Measurements from ENCODE around the gene AEN.

- TF ChIP-seq CTCF (conservative IDR thresholded peaks at IDR 0.05) = no peak
- no peak for TF ChIP-seq ZFX (IDR thresholded peaks at IDR 0.05)
Observed at GRCh38 chr15:88651136-88651732, 30.1 kb downstream of the AEN start.

All from C4-2B (cell line).